ELR (cell line): Measurements from ENCODE around the gene APIP.

Experiments used
- DNase-seq: peaks from one replicate; pipeline ENCODE4 v3.0.0-alpha.2; 2015; ENCODE audit warnings: low read depth

The APIP gene

DNA sequence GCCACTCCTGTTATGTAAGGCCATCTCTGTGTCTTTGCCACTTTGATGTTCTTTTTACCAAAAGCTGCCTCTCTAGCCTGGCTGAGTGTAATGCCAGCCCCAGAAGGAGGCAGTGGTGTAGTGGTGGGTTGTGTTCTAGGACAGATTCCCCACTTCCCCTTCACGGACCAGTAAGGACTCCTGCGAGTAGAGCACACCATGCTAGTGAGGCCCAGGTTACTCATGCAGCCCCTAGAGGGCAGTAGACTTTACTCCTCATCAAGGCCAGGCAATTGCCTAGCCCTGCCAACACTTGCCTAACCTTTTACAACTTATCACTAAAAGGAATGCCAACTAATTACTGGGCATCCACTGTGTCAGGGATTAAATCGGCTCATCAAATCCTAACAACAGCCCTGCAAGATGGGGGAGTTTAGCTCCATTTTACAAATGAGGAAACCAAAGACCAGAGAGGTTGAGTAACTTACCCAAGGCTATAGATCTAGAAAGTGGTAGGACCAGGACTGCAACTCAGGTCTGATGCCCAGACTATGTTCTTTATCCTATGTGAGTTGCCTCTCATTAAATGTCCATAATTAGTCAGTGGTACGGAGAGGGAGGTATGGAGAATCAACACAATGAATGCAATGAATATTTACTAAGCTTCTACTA is 75.3 kb downstream of the APIP start:
- peak; percentile 50 for DNase-seq

DNA sequence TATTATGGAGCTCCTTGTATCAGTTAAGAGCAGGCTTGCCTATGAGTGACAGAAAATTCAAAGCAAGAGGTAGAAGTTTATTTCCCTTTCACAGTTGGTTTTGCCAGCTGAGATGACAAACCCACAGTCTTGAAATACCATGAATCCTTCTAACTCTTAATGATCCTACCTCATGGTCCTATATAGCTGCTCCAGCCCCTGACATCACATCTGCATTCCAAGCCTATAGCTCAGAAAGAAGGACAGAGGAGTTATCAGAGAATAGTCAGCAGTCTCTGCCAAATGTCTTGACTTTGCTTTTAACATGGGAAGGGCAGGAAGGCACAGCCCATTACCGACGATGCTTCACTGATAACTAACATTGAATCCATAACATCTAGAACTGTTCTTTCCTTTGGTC is 76.2 kb downstream of the APIP start:
- no peak for DNase-seq

DNA sequence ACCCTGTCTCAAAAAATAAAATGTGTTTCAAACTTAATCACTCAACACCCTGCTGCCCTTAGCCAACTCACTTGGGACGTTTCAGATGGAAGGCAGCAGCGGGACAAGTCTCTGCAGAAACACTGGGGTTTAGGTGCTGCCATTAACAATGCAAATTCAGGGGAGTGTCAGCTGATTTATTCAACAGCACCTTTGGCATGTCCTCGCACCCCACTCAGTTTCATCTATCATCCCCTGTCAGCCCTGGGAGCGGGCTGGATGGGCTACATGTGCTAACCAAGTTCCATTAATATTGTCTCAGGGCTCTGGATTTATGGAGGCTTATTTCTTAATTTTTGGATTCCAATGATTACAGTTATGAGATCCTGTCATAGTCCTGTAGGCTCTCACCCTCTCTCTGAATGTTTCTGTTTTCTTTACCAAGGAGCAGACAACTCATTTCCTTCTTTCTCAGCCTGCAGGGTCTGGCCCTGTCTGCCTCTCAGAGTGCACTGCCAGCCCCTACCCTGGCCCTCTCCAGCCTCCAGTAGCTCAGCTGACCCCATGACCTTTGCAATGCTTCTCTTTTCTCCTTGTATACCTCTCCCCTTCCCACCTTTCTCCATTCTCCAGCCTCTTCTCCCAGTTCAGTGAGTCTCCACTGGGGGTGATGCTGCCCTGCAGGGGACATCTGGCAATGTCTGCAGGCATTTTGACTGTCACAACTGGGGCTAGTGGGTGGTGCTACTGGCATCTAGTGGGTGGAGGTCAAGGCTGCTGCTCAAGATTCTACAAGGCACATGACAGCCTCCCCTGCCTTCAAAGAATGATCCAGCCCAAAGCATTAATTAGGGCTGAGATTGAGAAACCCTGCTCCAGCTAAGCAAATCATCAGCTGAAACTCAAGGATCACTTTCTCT is 79.0 kb downstream of the APIP start:
- DNase-seq = no peak

DNA sequence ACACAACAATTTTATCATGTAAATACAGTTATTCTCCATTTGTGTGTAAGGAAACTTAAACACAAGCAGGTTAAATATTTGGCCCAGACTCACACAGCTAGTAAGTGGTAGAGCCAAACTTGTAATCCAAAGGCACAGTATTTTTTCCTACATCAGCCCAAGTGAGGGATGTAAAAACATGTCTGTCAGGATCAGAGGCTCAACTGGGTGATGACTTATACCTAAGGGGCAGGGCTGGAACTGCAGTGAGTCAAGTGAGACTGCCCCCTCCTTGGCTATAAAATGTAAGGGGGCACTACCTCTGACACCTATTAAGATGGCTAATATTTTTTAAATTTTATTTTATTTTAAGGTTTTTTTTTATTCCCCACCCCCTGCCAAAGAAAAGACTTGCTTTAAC is 82.6 kb downstream of the APIP start:
- DNase-seq = no peak
